Activated CD4-positive, alpha-beta memory T cell treated with anti-CD3 and anti-CD28 coated beads for 36 hours (primary cell): ENCODE data around the gene SNTG2. TPM values are rescaled to one million over a fixed set of nuclear protein-coding genes. Genes with fewer than 3 reads are reported as not detected.

ENCODE experiments used
- CTCF ChIA-PET: fragments of 350-600 bp; sonication (Branson Sonifier 250); formaldehyde crosslinking; loops from one replicate; lab custom pipeline; 2021; ENCODE audit warnings: antibody characterized with exemption, inconsistent platforms; lab: Charles Lee
- POLR2A ChIA-PET: fragments of 350-600 bp; sonication (Branson Sonifier 250); formaldehyde crosslinking; loops from one replicate; lab custom pipeline; 2021; ENCODE audit warnings: antibody characterized with exemption; lab: Charles Lee
- DNase-seq: peaks from one replicate; pipeline ENCODE4 v3.0.0-alpha.2; 2020
- H3K27ac Mint-ChIP-seq: one replicate; pipeline ENCODE4 v1.8.0; 2021; ENCODE audit warnings: mixed read lengths
- H3K27me3 Mint-ChIP-seq: one replicate; pipeline ENCODE4 v1.8.0; 2021; ENCODE audit warnings: mixed read lengths
- H3K36me3 Mint-ChIP-seq: one replicate; pipeline ENCODE4 v1.8.0; 2021; ENCODE audit warnings: mixed read lengths
- H3K4me1 Mint-ChIP-seq: one replicate; pipeline ENCODE4 v1.8.0; 2021; ENCODE audit warnings: low read depth, mixed read lengths
- H3K4me3 Mint-ChIP-seq: one replicate; pipeline ENCODE4 v1.8.0; 2021; ENCODE audit warnings: mild to moderate bottlenecking, mixed read lengths
- H3K9me3 Mint-ChIP-seq: one replicate; pipeline ENCODE4 v1.8.0; 2021; ENCODE audit warnings: mixed read lengths
- intact Hi-C: fragments of 100-400 bp; cut with micrococcal nuclease; formaldehyde crosslinking; loops from one replicate; pipeline ENCODE4 v1.15.1; 2023
- total RNA-seq, 2 experiments: library from RNA; stranded (reverse); gene quantifications; one replicate each; pipeline ENCODE4 v1.2.3, GENCODE V29; 2021

The SNTG2 gene
- total RNA-seq, 2 experiments from 2014 or later: 0.67 to 0.94 TPM

DNA sequence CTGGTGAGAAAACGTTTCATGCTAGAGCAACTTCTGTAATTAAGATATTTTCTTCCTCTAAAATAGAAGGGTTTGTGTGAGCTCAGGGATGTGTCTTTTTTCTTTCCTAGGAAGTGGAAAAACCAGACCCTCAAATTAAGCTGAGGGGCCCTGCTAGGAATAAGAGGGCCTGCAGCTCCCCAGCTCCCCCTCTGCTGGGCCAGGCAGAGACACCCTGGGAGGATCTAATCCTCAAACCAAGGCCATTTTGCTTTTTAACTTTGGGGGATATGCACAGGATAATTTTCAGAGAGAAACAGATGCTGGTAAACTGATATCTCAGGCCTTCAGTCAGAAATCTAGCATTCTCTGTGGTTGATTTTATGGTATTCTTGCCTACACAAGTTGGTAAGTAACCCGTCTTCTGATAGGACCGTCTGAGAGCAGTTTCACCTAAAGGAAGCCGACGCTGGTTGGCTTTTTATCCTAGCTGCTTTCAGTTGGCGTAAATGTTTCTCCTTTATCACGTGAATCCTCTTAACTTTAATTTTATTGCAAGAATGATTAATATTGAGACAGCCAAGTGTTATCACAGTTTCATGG, 34.8 kb downstream of the SNTG2 start:
- intact Hi-C loops: no loop called here
- ChIA-PET POLR2A (no interaction called here), CTCF (interaction anchor here (0.9 to 1.0 kb wide), 2 partner anchors 10 to 158 kb away, joined by 3 read pairs; no protein-coding TSS in a partner anchor)
- DNase-seq: no peak
- no peak overlapping the region for H3K27ac Mint-ChIP-seq
- H3K4me3 Mint-ChIP-seq: no peak overlapping the region
- H3K36me3 Mint-ChIP-seq: no peaks in the 10 kb centered on the region
- peaks cover 16% of the 10 kb centered on the region for H3K27me3 Mint-ChIP-seq
- H3K9me3 Mint-ChIP-seq: no peaks in the 10 kb centered on the region
- H3K4me1 Mint-ChIP-seq: peaks cover 6% of the 10 kb centered on the region

GRCh38 chr2:987789-988188, 37.1 kb downstream of the SNTG2 start:
- Mint-ChIP-seq H3K36me3 (no peaks in the 10 kb centered on the region), H3K9me3 (no peaks in the 10 kb centered on the region), H3K4me1 (peaks cover 6% of the 10 kb centered on the region), H3K27me3 (peaks cover 13% of the 10 kb centered on the region), H3K4me3 (no peak overlapping the region), H3K27ac (no peak overlapping the region)
- DNase-seq: no peak
- intact Hi-C loops: no loop called here
- ChIA-PET CTCF (no interaction called here), POLR2A (no interaction called here)

DNA sequence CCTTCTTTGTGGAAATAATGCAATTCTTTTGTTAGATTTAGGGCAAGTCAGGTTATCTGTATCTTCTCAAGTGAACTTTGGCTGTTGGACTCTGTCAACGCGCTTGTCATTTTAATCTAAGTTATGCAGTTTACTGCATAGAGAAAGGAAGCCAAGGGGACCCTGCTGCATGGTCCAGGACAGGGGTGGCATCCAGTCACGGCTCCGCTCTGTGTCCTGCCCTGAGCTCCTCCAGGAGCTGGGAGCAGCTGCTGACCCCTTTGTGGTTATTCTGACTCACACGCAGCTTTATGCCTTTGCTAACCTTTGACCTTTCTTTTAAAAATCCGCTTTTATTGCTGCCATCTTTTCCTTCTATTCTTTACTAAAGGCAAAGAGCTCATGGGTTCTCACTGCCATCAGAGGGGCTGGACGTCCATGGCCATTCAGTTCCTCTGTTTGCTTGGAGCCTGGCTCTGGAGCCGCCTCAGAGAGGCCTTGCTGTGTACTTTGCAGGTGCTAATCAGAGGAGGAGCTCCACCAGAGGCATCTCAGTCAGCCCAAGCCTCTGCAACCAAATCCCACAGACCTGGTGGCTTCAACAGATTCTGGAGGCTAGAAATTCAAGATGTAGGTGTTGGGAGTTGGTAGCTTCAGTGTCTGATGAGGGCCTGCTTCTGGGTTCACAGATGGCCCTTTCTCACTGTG, 39.3 kb downstream of the SNTG2 start:
- Mint-ChIP-seq H3K4me3 (no peak overlapping the region), H3K27me3 (peaks cover 5% of the 10 kb centered on the region), H3K9me3 (no peaks in the 10 kb centered on the region), H3K4me1 (peaks cover 2% of the 10 kb centered on the region), H3K27ac (no peak overlapping the region), H3K36me3 (no peaks in the 10 kb centered on the region)
- intact Hi-C loops: no loop called here
- no peak for DNase-seq
- ChIA-PET POLR2A (no interaction called here), CTCF (no interaction called here)

DNA sequence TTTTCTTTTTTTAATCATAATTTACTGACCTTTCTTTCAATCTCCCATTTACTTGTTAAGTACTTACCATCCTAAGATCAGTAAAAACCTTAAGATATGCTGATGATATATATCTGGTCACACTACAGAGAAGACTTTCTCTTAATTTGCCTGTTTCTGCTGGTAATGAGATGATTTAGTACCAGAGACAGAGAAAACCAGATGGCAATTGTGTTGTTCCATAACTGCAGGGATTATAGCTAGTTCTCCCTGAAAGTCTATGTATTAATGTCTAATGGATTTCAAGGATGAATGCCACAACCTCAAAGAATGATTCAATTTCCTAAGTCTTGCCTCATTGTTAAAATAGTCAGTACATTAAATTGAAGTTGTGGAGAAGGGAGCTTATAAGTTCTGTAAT, 40.3 kb downstream of the SNTG2 start:
- H3K36me3 Mint-ChIP-seq: no peaks in the 10 kb centered on the region
- ChIA-PET POLR2A (no interaction called here), CTCF (no interaction called here)
- H3K27me3 Mint-ChIP-seq: peaks cover 8% of the 10 kb centered on the region
- no peak for DNase-seq
- no peaks in the 10 kb centered on the region for H3K4me1 Mint-ChIP-seq
- intact Hi-C loops: no loop called here
- H3K27ac Mint-ChIP-seq: no peak overlapping the region
- no peak overlapping the region for H3K4me3 Mint-ChIP-seq
- no peaks in the 10 kb centered on the region for H3K9me3 Mint-ChIP-seq

DNA sequence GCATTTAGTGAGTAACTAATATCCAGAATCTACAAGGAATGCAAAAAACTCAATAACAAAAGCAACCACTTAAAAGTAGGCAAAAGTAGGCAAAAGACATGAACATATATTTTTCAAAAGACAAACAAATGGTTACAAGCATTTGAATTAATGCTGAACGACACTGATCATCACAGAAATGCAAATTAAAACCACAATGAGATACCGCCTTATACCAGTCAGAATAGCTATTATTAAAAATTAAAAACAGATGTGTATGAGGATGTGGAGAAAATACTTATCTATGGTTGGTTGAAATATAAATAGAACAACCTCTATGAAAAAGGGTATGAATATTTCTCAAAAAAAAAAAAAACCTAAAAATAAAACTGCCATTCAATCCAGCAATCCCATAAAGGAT, 51.7 kb downstream of the SNTG2 start:
- intact Hi-C loops: no loop called here
- DNase-seq: no peak
- H3K27me3 Mint-ChIP-seq: peaks cover 9% of the 10 kb centered on the region
- peaks cover 2% of the 10 kb centered on the region for H3K36me3 Mint-ChIP-seq
- CTCF ChIA-PET: no interaction called here
- H3K4me3 Mint-ChIP-seq: no peak overlapping the region
- no peaks in the 10 kb centered on the region for H3K4me1 Mint-ChIP-seq
- POLR2A ChIA-PET: no interaction called here
- H3K9me3 Mint-ChIP-seq: peaks cover 6% of the 10 kb centered on the region
- no peak overlapping the region for H3K27ac Mint-ChIP-seq

GRCh38 chr2:1004398-1004797, 53.7 kb downstream of the SNTG2 start:
- CTCF ChIA-PET: no interaction called here
- intact Hi-C loops: no loop called here
- H3K4me3 Mint-ChIP-seq: no peak overlapping the region
- peaks cover 5% of the 10 kb centered on the region for H3K27me3 Mint-ChIP-seq
- H3K9me3 Mint-ChIP-seq: no peaks in the 10 kb centered on the region
- no peak overlapping the region for H3K27ac Mint-ChIP-seq
- POLR2A ChIA-PET: no interaction called here
- DNase-seq: no peak
- no peaks in the 10 kb centered on the region for H3K36me3 Mint-ChIP-seq
- no peaks in the 10 kb centered on the region for H3K4me1 Mint-ChIP-seq

DNA sequence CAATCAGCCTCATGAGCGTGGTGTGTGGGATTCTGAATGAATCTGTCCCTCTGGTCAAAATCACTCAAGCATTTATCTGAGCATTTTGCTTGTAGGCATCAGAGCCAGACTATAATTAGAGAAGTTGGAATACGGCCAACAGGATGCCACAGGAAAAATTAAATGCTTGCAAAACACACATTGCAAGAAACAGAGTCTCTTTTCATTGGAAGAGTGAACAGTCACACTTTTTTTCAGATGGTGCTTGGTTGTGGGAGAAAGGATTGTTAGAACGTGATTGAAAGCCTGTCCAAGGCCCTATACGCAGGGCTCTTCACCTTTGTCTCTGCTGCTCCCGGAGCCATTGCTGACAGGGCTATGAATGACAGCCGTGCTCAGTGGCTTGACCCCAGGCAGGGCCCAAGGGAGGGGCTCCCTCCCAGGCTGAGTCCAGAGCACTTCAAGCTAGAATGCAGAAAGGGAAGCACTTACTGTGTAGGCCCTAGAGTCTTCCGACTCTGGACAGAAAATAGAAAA, 59.8 kb downstream of the SNTG2 start:
- no peak overlapping the region for H3K4me3 Mint-ChIP-seq
- no peaks in the 10 kb centered on the region for H3K36me3 Mint-ChIP-seq
- ChIA-PET CTCF (no interaction called here), POLR2A (interaction anchor here (0.6 kb wide), 1 partner anchor 56 kb away, joined by 3 read pairs; no protein-coding TSS in a partner anchor)
- peaks cover 14% of the 10 kb centered on the region for H3K27me3 Mint-ChIP-seq
- intact Hi-C loops: no loop called here
- no peaks in the 10 kb centered on the region for H3K4me1 Mint-ChIP-seq
- DNase-seq: no peak
- no peaks in the 10 kb centered on the region for H3K9me3 Mint-ChIP-seq
- H3K27ac Mint-ChIP-seq: no peak overlapping the region

- intact Hi-C loops: no loop called here
- Mint-ChIP-seq H3K9me3 (no peaks in the 10 kb centered on the region), H3K36me3 (no peaks in the 10 kb centered on the region), H3K27ac (no peak overlapping the region), H3K4me3 (no peak overlapping the region), H3K27me3 (peaks cover 14% of the 10 kb centered on the region), H3K4me1 (no peaks in the 10 kb centered on the region)
- ChIA-PET POLR2A (interaction anchor here (0.6 kb wide), 2 partner anchors 56 to 477 kb away, joined by 3 to 4 read pairs; no protein-coding TSS in a partner anchor), CTCF (no interaction called here)
- no peak for DNase-seq
These were observed 60.4 kb downstream of the SNTG2 start for GRCh38 chr2:1011006-1011405.

GRCh38 chr2:1011985-1012384, 61.3 kb downstream of the SNTG2 start:
- Mint-ChIP-seq H3K27me3 (peaks cover 14% of the 10 kb centered on the region), H3K36me3 (no peaks in the 10 kb centered on the region), H3K4me3 (no peak overlapping the region), H3K4me1 (no peaks in the 10 kb centered on the region), H3K9me3 (no peaks in the 10 kb centered on the region), H3K27ac (no peak overlapping the region)
- intact Hi-C loops: no loop called here
- CTCF ChIA-PET: no interaction called here
- no peak for DNase-seq
- POLR2A ChIA-PET: no interaction called here

- POLR2A ChIA-PET: no interaction called here
- no peak for DNase-seq
- H3K27ac Mint-ChIP-seq: no peak overlapping the region
- intact Hi-C loops: no loop called here
- CTCF ChIA-PET: no interaction called here
- no peak overlapping the region for H3K4me3 Mint-ChIP-seq
- no peaks in the 10 kb centered on the region for H3K36me3 Mint-ChIP-seq
- no peaks in the 10 kb centered on the region for H3K4me1 Mint-ChIP-seq
- no peaks in the 10 kb centered on the region for H3K9me3 Mint-ChIP-seq
- H3K27me3 Mint-ChIP-seq: peaks cover 11% of the 10 kb centered on the region
These were observed 64.2 kb downstream of the SNTG2 start for GRCh38 chr2:1014802-1015201.

- Mint-ChIP-seq H3K4me1 (no peaks in the 10 kb centered on the region), H3K27me3 (peaks cover 2% of the 10 kb centered on the region), H3K27ac (no peak overlapping the region), H3K36me3 (no peaks in the 10 kb centered on the region), H3K4me3 (no peak overlapping the region), H3K9me3 (no peaks in the 10 kb centered on the region)
- DNase-seq: no peak
- intact Hi-C loops: no loop called here
- ChIA-PET CTCF (interaction anchor here (0.5 kb wide), 1 partner anchor 477 kb away, joined by 3 read pairs; no protein-coding TSS in a partner anchor), POLR2A (no interaction called here)
These were observed 65.9 kb downstream of the SNTG2 start for GRCh38 chr2:1016500-1016899.

DNA sequence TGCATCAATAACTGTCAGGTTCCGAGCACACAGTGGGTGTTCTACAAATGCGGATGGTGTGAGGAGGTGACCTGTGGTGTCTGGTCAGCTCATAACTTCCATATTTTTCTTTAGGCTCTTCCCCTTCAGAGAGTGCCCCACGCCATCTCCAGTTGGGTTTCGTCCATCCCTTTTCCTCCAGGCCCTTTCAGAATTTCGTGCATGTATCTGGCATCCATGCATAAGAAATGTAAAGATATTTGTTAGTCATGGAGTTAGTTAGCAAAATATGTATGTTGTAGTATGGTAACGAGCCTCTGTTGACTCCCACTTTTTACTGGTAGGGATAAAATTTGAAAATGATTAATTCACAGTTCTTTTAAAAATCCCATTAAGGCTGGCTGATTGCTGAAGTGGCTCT, 67.2 kb downstream of the SNTG2 start:
- no peaks in the 10 kb centered on the region for H3K9me3 Mint-ChIP-seq
- no peaks in the 10 kb centered on the region for H3K4me1 Mint-ChIP-seq
- H3K36me3 Mint-ChIP-seq: no peaks in the 10 kb centered on the region
- intact Hi-C loops: no loop called here
- CTCF ChIA-PET: no interaction called here
- POLR2A ChIA-PET: no interaction called here
- no peak for DNase-seq
- peaks cover 1% of the 10 kb centered on the region for H3K27me3 Mint-ChIP-seq
- no peak overlapping the region for H3K27ac Mint-ChIP-seq
- no peak overlapping the region for H3K4me3 Mint-ChIP-seq

DNA sequence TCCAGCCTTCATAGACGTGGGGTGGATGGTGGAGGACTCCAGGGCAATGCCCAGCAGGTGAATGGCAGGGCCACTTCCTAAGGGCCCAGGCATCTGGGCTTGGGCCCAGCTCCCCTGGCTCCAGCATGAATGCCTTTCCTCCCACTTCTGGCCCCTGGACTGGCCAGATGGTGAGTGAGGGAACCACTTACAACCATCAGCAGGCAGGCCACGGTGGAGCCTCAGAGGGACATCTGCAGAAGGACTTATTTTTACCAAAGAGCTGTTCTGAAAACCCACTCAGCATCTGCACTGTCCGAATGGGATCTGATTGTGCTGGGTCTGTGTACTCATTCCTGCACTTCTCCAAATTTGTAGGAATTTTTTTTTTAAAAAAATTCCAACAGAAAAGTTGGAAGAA, 69.6 kb downstream of the SNTG2 start:
- Mint-ChIP-seq H3K4me3 (no peak overlapping the region), H3K36me3 (no peaks in the 10 kb centered on the region), H3K27ac (no peak overlapping the region), H3K9me3 (no peaks in the 10 kb centered on the region), H3K4me1 (no peaks in the 10 kb centered on the region), H3K27me3 (peaks cover 1% of the 10 kb centered on the region)
- ChIA-PET POLR2A (no interaction called here), CTCF (no interaction called here)
- no peak for DNase-seq
- intact Hi-C loops: no loop called here
